GM18505 (cell line): ENCODE data around the gene ALKBH6.
"Not testable (repeated sequence)": the region's sequence is repeated elsewhere in the genome, so short reads cannot be mapped to it uniquely, and the experiment has no call there.

Source experiments
- ATAC-seq: cut with Tn5 transposase; IDR thresholded peaks from one replicate; pipeline ENCODE4 v1.9.1; 2021; ENCODE audit not compliant: unreplicated experiment
- POLR2A ChIP-seq: IDR thresholded peaks from 4 replicates; pipeline ENCODE4 v1.6.1; 2011; ENCODE audit warnings: borderline replicate concordance; ENCODE audit not compliant: insufficient read depth, insufficient read length; ENCODE audit errors: extremely low read depth

ALKBH6 gene

GRCh38 chr19:36046443-36047050 is 32.5 kb upstream of the ALKBH6 start:
- ATAC-seq, result no peak
- no peak for TF ChIP-seq POLR2A

GRCh38 chr19:36043952-36044351 is 29.9 kb upstream of the ALKBH6 start:
- TF ChIP-seq POLR2A, result no peak
- no peak for ATAC-seq

- no peak for TF ChIP-seq POLR2A
- ATAC-seq, result no peak
These were observed 27.8 kb upstream of the ALKBH6 start for GRCh38 chr19:36041831-36042230.

- not testable (repeated sequence) for ATAC-seq
These were observed 27.1 kb upstream of the ALKBH6 start for GRCh38 chr19:36041092-36041491.

- no peak for ATAC-seq
- TF ChIP-seq POLR2A, result no peak
These were observed 26.5 kb upstream of the ALKBH6 start for GRCh38 chr19:36040495-36040894.

GRCh38 chr19:36032251-36033104 is 18.5 kb upstream of the ALKBH6 start, which contains the start of gene CLIP3:
TSS of gene CLIP3 (minus strand) at chr19:36032873. CDS start at chr19:36032357, 516 bp downstream.
- no peak for TF ChIP-seq POLR2A
- no peak for ATAC-seq

GRCh38 chr19:36031308-36031707 is 17.3 kb upstream of the ALKBH6 start:
- no peak for TF ChIP-seq POLR2A
- ATAC-seq, result no peak

- no peak for TF ChIP-seq POLR2A
- ATAC-seq, result no peak
These were observed 16.5 kb upstream of the ALKBH6 start for GRCh38 chr19:36030264-36031148.

GRCh38 chr19:36028313-36029041 is 14.5 kb upstream of the ALKBH6 start:
- TF ChIP-seq POLR2A, result no peak
- ATAC-seq, result no peak

GRCh38 chr19:36027696-36028095 is 13.7 kb upstream of the ALKBH6 start:
- no peak for TF ChIP-seq POLR2A

GRCh38 chr19:36026091-36026876 is 12.3 kb upstream of the ALKBH6 start:
- TF ChIP-seq POLR2A, result no peak
- ATAC-seq, result no peak

More at GRCh38 chr19:36027696-36028095, 13.7 kb upstream of the ALKBH6 start:
- ATAC-seq, result no peak

- no peak for TF ChIP-seq POLR2A
- no peak for ATAC-seq
These were observed 11.5 kb upstream of the ALKBH6 start for GRCh38 chr19:36025541-36025940.
